GM12878 (cell line): ENCODE data around the gene CCDC47. TPM values are rescaled to one million over a fixed set of nuclear protein-coding genes. Genes with fewer than 3 reads are reported as not detected.

Experiments
- ATAC-seq: fragments of 200-7000 bp; cut with Tn5 transposase; 3 replicates; pipeline ENCODE4 v1.9.1; 2020; ENCODE audit warnings: mild to moderate bottlenecking, moderate library complexity
- BruUV-seq: library from RNA; stranded (reverse); fragments of 400-500 nt; replicated peaks from 2 replicates; lab custom pipeline; 2021; lab: Mats Ljungman, UMichigan
- CTCF ChIA-PET: fragments of 300-600 bp; sonication (Branson Sonifier 250); formaldehyde crosslinking; extraction: SDS; loops from one replicate; lab custom pipeline; 2021; ENCODE audit warnings: inconsistent platforms; lab: Yijun Ruan, JAX
- POLR2A ChIA-PET: fragments of 350-600 bp; formaldehyde crosslinking; extraction: SDS; loops from one replicate; lab custom pipeline; 2021; ENCODE audit warnings: inconsistent platforms; lab: Charles Lee
- RAD21 ChIA-PET: fragments of 300-600 bp; sonication (Branson Sonifier 250); formaldehyde crosslinking; loops from one replicate; lab custom pipeline; 2023; ENCODE audit warnings: antibody characterized with exemption; ENCODE audit not compliant: unreplicated experiment; lab: Charles Lee
- SMC1A ChIA-PET: fragments of 300-600 bp; sonication (Branson Sonifier 250); formaldehyde crosslinking; loops from one replicate; lab custom pipeline; 2023; ENCODE audit not compliant: unreplicated experiment, uncharacterized antibody; lab: Charles Lee
- DNase-seq: peaks from one replicate; pipeline ENCODE4 v3.0.0-alpha.2; 2011; ENCODE audit warnings: low read depth, low spot score
- FAIRE-seq: peaks from 3 replicates; lab custom pipeline; 2011; peaks lifted over from hg19 to GRCh38; lab: Jason Lieb, UNC
- H2AFZ ChIP-seq: 2 replicates; pipeline ENCODE4 v1.6.0; 2011; ENCODE audit warnings: low read depth, low read length, control low read depth; ENCODE audit not compliant: control insufficient read depth
- H3K27ac ChIP-seq: 2 replicates; pipeline ENCODE4 v1.5.1; 2011; ENCODE audit warnings: control low read depth; ENCODE audit not compliant: control insufficient read depth, insufficient read depth
- H3K27me3 ChIP-seq, 2 experiments: replicated peaks in 1 of 2; 2 replicates each; pipeline versions ENCODE4 v1.6.0 to v1.6.1; 2011; ENCODE audit warnings: low read length in 1 of 2; ENCODE audit not compliant: control insufficient read depth in 2 of 2, insufficient read depth in 2 of 2
- H3K36me3 ChIP-seq, 2 experiments: 2 replicates each; pipeline ENCODE4 v1.5.1; 2011; ENCODE audit warnings: low read length in 1 of 2; ENCODE audit not compliant: control insufficient read depth in 2 of 2, insufficient read depth in 2 of 2
- H3K4me1 ChIP-seq: 2 replicates; pipeline ENCODE4 v1.6.1; 2011; ENCODE audit warnings: mild to moderate bottlenecking, low read length, moderate library complexity, mixed read lengths; ENCODE audit not compliant: control insufficient read depth, insufficient read depth
- H3K4me2 ChIP-seq: 2 replicates; pipeline ENCODE4 v1.6.0; 2011; ENCODE audit warnings: control low read depth; ENCODE audit not compliant: control insufficient read depth, insufficient read depth
- H3K4me3 ChIP-seq: fragments of 200-600 bp; sonication (generic); 2 replicates; pipeline ENCODE4 v1.5.1; 2016
- H3K79me2 ChIP-seq: 2 replicates; pipeline ENCODE4 v1.6.0; 2011; ENCODE audit warnings: low read length; ENCODE audit not compliant: control insufficient read depth, insufficient read depth
- H3K9ac ChIP-seq: 2 replicates; pipeline ENCODE4 v1.8.0; 2011; ENCODE audit warnings: low read length, control low read depth, mixed read lengths; ENCODE audit not compliant: control insufficient read depth, insufficient read depth
- H3K9me3 ChIP-seq: replicated peaks from 3 replicates; pipeline ENCODE4 v1.5.1; 2011; ENCODE audit warnings: mild to moderate bottlenecking, low read length; ENCODE audit not compliant: control insufficient read depth, insufficient read depth
- H4K20me1 ChIP-seq: 2 replicates; pipeline ENCODE4 v1.6.0; 2011; ENCODE audit not compliant: control insufficient read depth, insufficient read depth
- CEBPB ChIP-seq, 2 experiments: fragments of 150-350 bp in 1 of 2; IDR thresholded peaks; 2 replicates each; pipeline ENCODE4 v1.6.1; 2012 to 2014; ENCODE audit warnings: low read depth in 2 of 2, low read length in 2 of 2, borderline replicate concordance in 1 of 2, inconsistent platforms in 1 of 2
- PBX3 ChIP-seq: IDR thresholded peaks from 2 replicates; pipeline ENCODE4 v1.6.1; 2011; ENCODE audit warnings: mild to moderate bottlenecking, low read depth, low read length, moderate library complexity; ENCODE audit not compliant: insufficient replicate concordance
- USF1 ChIP-seq: IDR thresholded peaks from 2 replicates; pipeline ENCODE4 v1.6.1; 2011; ENCODE audit warnings: borderline replicate concordance, low read depth, mild to moderate bottlenecking, moderate library complexity, mixed read lengths, low read length; ENCODE audit not compliant: insufficient read depth; ENCODE audit errors: extremely low read length
- ZNF207 ChIP-seq: fragments of 450-650 bp; IDR thresholded peaks from 2 replicates; pipeline ENCODE4 v1.6.1; 2014; ENCODE audit warnings: antibody characterized with exemption, mild to moderate bottlenecking, borderline replicate concordance
- WGBS: methylation state at CpG from one replicate; pipeline ENCODE4 v1.1.6; 2016; ENCODE audit warnings: low lambda C conversion rate; ENCODE audit not compliant: insufficient replicate concordance, insufficient coverage; ENCODE audit errors: missing lambda C conversion rate; 5-methylcytosine and 5-hydroxymethylcytosine counted together
- in situ Hi-C: fragments of 300-500 bp; cut with MboI; formaldehyde crosslinking; loops from 9 replicates; pipeline ENCODE4 v1.14.3; 2018; ENCODE audit warnings: mixed read lengths
- intact Hi-C: fragments of 100-400 bp; cut with micrococcal nuclease; formaldehyde crosslinking; loops from one replicate; pipeline ENCODE4 v1.14.2; 2022; ENCODE audit not compliant: unreplicated experiment
- polyA plus RNA-seq, 11 experiments: library from polyadenylated mRNA; depleted of rRNA in 4 of 11; unstranded in 6 of 11; stranded (reverse) in 5 of 11; fragments of >200 nt; fragmentation: Nextera tagmentation in 4 of 11; fragmentation: Illumina TruSeq in 1 of 11; extraction: Ambion mirVana in 4 of 11; extraction: Trizol in 1 of 11; gene quantifications; 1 replicate in 1 of 11; 2 replicates in 10 of 11; pipeline versions ENCODE4 v1.2.1 to v1.2.3, GENCODE V29; 2011 to 2016; ENCODE audit warnings: inconsistent platforms in 2 of 11, missing spikeins in 2 of 11, low read depth in 1 of 11
- total RNA-seq, 4 experiments: library from RNA; depleted of rRNA in 3 of 4; stranded (reverse); fragments of >200 nt in 3 of 4; fragmentation: Illumina TruSeq in 1 of 4; extraction: Trizol in 1 of 4; gene quantifications; 2 replicates each; pipeline versions ENCODE4 v1.2.1 to v1.2.3, GENCODE V29; 2013 to 2021

Gene CCDC47
- total and polyA plus RNA-seq, 10 of the 15 experiments (the other 5 are each of a cell fraction or from before 2014, with no cell fraction given) = 13.6 to 81.4 (median 58.9) TPM

GRCh38 chr17:63762161-63763078 lies 11.0 kb downstream of the CCDC47 start:
- ChIA-PET CTCF (interaction anchor here (1.0 to 1.3 kb wide), 4 partner anchors 11 to 150 kb away, joined by 3 read pairs; partner anchors contain the start of genes CCDC47 and DDX42), RAD21 (no interaction called here), SMC1A (interaction anchor here (0.6 to 1.9 kb wide), 4 partner anchors 11 to 109 kb away, joined by 3 to 5 read pairs (median 4); partner anchors contain the start of gene CCDC47), POLR2A (interaction anchor here (0.7 to 1.1 kb wide), 5 partner anchors 10 to 81 kb away, joined by 3 to 4 read pairs (median 3); no protein-coding TSS in a partner anchor)
- Histone ChIP-seq H2AFZ (no peak overlapping the region), H3K4me2 (no peak overlapping the region), H3K27me3 (no peaks in the 10 kb centered on the region), H3K36me3 (peaks cover 10 to 14% of the 10 kb centered on the region in 2 experiments), H3K4me3 (no peak overlapping the region), H3K9ac (no peak overlapping the region), H3K9me3 (no peaks in the 10 kb centered on the region), H3K79me2 (peaks cover 19% of the 10 kb centered on the region), H4K20me1 (peaks cover 3% of the 10 kb centered on the region; the same call in 1 of the 2 replicates), H3K27ac (no peak overlapping the region), H3K4me1 (no peaks in the 10 kb centered on the region; the same call in 1 of the 2 replicates)
- ATAC-seq = no peak
- no TSS peak for BruUV-seq
- intact Hi-C loops (no loop called here), in situ Hi-C loops (no loop called here)
- TF ChIP-seq CEBPB (IDR thresholded peaks at IDR 0.05; ENCODE audit: borderline replicate concordance in 1 of 2, low read depth in 2 of 2, low read length in 2 of 2) = no peak
- TF ChIP-seq ZNF207 = no peak
- TF ChIP-seq PBX3 = no peak
- TF ChIP-seq USF1 = no peak
- WGBS = 76% methylated on average over 5 of the region's 5 CpGs
- no peak for FAIRE-seq
- no peak for DNase-seq
